DOHH2 (cell line): ENCODE results near the gene BIN1.

ENCODE experiments used
- EZH2phosphoT487 ChIP-seq: fragments of 200-600 bp; sonication (generic); IDR thresholded peaks from 2 replicates; pipeline ENCODE4 v1.6.1; 2017; ENCODE audit warnings: borderline replicate concordance, mild to moderate bottlenecking, antibody characterized with exemption, low read length, moderate library complexity, mixed read lengths
- TF ChIP-seq, protein P1 (sequence below): fragments of 200-600 bp; sonication (generic); IDR thresholded peaks from one replicate; pipeline ENCODE4 v1.5.1; 2014; ENCODE audit warnings: antibody characterized with exemption, mild to moderate bottlenecking, low read depth, low read length; ENCODE audit not compliant: poor library complexity, severe bottlenecking

- TF ChIP-seq, protein P1, sequence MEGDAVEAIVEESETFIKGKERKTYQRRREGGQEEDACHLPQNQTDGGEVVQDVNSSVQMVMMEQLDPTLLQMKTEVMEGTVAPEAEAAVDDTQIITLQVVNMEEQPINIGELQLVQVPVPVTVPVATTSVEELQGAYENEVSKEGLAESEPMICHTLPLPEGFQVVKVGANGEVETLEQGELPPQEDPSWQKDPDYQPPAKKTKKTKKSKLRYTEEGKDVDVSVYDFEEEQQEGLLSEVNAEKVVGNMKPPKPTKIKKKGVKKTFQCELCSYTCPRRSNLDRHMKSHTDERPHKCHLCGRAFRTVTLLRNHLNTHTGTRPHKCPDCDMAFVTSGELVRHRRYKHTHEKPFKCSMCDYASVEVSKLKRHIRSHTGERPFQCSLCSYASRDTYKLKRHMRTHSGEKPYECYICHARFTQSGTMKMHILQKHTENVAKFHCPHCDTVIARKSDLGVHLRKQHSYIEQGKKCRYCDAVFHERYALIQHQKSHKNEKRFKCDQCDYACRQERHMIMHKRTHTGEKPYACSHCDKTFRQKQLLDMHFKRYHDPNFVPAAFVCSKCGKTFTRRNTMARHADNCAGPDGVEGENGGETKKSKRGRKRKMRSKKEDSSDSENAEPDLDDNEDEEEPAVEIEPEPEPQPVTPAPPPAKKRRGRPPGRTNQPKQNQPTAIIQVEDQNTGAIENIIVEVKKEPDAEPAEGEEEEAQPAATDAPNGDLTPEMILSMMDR: no peak
- TF ChIP-seq EZH2phosphoT487: no peak
Observed at GRCh38 chr2:127121776-127122176, 14.8 kb upstream of the BIN1 start.
